HepG2 (cell line): Measurements from ENCODE around the gene COPS6. TPM values are rescaled to one million over a fixed set of nuclear protein-coding genes. Genes with fewer than 3 reads are reported as not detected.
A peak's percentile ranks its signal among the peaks of the same experiment; 100 is the strongest.

Source experiments
- AHR ChIP-seq: IDR thresholded peaks from 2 replicates; pipeline ENCODE4 v1.6.1; 2018; ENCODE audit warnings: missing genetic modification reagents, missing compliant biosample characterization
- CCAR2 ChIP-seq: fragments of 200-400 bp; formaldehyde crosslinking; optimal IDR thresholded peaks from 2 replicates; pipeline ENCODE3; 2018; ENCODE audit warnings: low read depth, mild to moderate bottlenecking, low read length, moderate library complexity
- DR1 ChIP-seq: sonication (generic); formaldehyde crosslinking; IDR thresholded peaks from 2 replicates; pipeline ENCODE4 v1.8.0; 2021; ENCODE audit warnings: mild to moderate bottlenecking, missing genetic modification reagents, inconsistent platforms
- FLYWCH1 ChIP-seq: sonication (generic); formaldehyde crosslinking; IDR thresholded peaks from 2 replicates; pipeline ENCODE4 v1.8.1; 2023; ENCODE audit warnings: mild to moderate bottlenecking, missing genetic modification reagents
- HDAC2 ChIP-seq: sonication (generic); formaldehyde crosslinking; IDR thresholded peaks from 2 replicates; pipeline ENCODE4 v1.4.0; 2020; ENCODE audit warnings: missing genetic modification reagents
- HOXA5 ChIP-seq: sonication (generic); formaldehyde crosslinking; IDR thresholded peaks from 2 replicates; pipeline ENCODE4 v1.4.0; 2020; ENCODE audit warnings: missing genetic modification reagents
- LCORL ChIP-seq, 2 experiments: fragments of 450-650 bp in 1 of 2; sonication (generic) in 1 of 2; formaldehyde crosslinking in 1 of 2; IDR thresholded peaks; 2 replicates each; pipeline versions ENCODE4 v1.5.0 to v1.6.1; 2017 to 2020; ENCODE audit warnings: antibody characterized with exemption in 1 of 2, missing genetic modification reagents in 1 of 2
- NR2C2 ChIP-seq: sonication (generic); formaldehyde crosslinking; IDR thresholded peaks from 2 replicates; pipeline ENCODE4 v1.4.0; 2020; ENCODE audit warnings: missing genetic modification reagents, mild to moderate bottlenecking, moderate library complexity, borderline replicate concordance
- RXRA ChIP-seq: sonication (generic); formaldehyde crosslinking; IDR thresholded peaks from 2 replicates; pipeline ENCODE4 v1.5.1; 2020; ENCODE audit warnings: missing genetic modification reagents
- TEAD3 ChIP-seq: optimal IDR thresholded peaks from 2 replicates; pipeline ENCODE3; 2016; ENCODE audit warnings: borderline replicate concordance
- TGIF2 ChIP-seq: IDR thresholded peaks from 2 replicates; pipeline ENCODE4 v1.6.1; 2016; ENCODE audit warnings: control low read depth, missing compliant biosample characterization
- TRIM24 ChIP-seq: sonication (generic); formaldehyde crosslinking; IDR thresholded peaks from 2 replicates; pipeline ENCODE4 v1.8.0; 2022; ENCODE audit warnings: mild to moderate bottlenecking, missing genetic modification reagents
- ZNF510 ChIP-seq: sonication (generic); formaldehyde crosslinking; IDR thresholded peaks from 2 replicates; pipeline ENCODE4 v1.4.0; 2020; ENCODE audit warnings: low read depth, mild to moderate bottlenecking, missing genetic modification reagents
- ZNF598 ChIP-seq: sonication (generic); formaldehyde crosslinking; IDR thresholded peaks from 2 replicates; pipeline ENCODE4 v1.5.1; 2020; ENCODE audit warnings: mild to moderate bottlenecking, missing genetic modification reagents, borderline replicate concordance
- ZNF768 ChIP-seq: sonication (generic); formaldehyde crosslinking; IDR thresholded peaks from 2 replicates; pipeline ENCODE4 v1.4.0; 2020; ENCODE audit warnings: missing genetic modification reagents
- ZSCAN31 ChIP-seq: sonication (generic); formaldehyde crosslinking; IDR thresholded peaks from 2 replicates; pipeline ENCODE4 v1.5.0; 2020; ENCODE audit warnings: low read depth, mild to moderate bottlenecking, missing genetic modification reagents
- polyA plus RNA-seq, 8 experiments: library from polyadenylated mRNA; depleted of rRNA in 3 of 8; stranded (reverse) in 7 of 8; unstranded in 1 of 8; fragments of >200 nt; fragmentation: Illumina TruSeq in 4 of 8; extraction: Trizol in 4 of 8; gene quantifications; 2 replicates each; pipeline versions ENCODE4 v1.2.1 to v1.2.3, GENCODE V29; 2011 to 2016; ENCODE audit warnings: low read depth in 4 of 8, missing spikeins in 1 of 8, mixed read lengths in 1 of 8; ENCODE audit not compliant: insufficient read depth in 1 of 8
- total RNA-seq, 5 experiments: library from RNA; depleted of rRNA; stranded (reverse); fragments of >200 nt; fragmentation: Illumina TruSeq; extraction: Trizol; gene quantifications; 2 replicates each; pipeline ENCODE4 v1.2.3, GENCODE V29; 2016; ENCODE audit warnings: low read depth in 1 of 5
- TF ChIP-seq, protein P1 (sequence below): IDR thresholded peaks from 2 replicates; pipeline ENCODE4 v1.6.1; 2016; ENCODE audit warnings: mild to moderate bottlenecking, missing biosample characterization, missing genetic modification reagents
- TF ChIP-seq, protein P2 (sequence below): sonication (generic); formaldehyde crosslinking; IDR thresholded peaks from 2 replicates; pipeline ENCODE4 v1.4.0; 2020; ENCODE audit warnings: missing genetic modification reagents, borderline replicate concordance
- TF ChIP-seq, protein P3 (sequence below): sonication (generic); formaldehyde crosslinking; IDR thresholded peaks from 2 replicates; pipeline ENCODE4 v1.4.0; 2020; ENCODE audit warnings: missing genetic modification reagents
- TF ChIP-seq, protein P4 (sequence below): IDR thresholded peaks from 2 replicates; pipeline ENCODE4 v1.6.1; 2016; ENCODE audit warnings: missing biosample characterization, missing genetic modification reagents, low read depth
- TF ChIP-seq, protein P5 (sequence below): sonication (generic); formaldehyde crosslinking; IDR thresholded peaks from 2 replicates; pipeline ENCODE4 v1.4.0; 2020; ENCODE audit warnings: missing genetic modification reagents

The COPS6 gene
- total and polyA plus RNA-seq, 2 of the 13 experiments (the other 11 are each of a cell fraction or from before 2014, with no cell fraction given) = 33.4 to 117 TPM

DNA sequence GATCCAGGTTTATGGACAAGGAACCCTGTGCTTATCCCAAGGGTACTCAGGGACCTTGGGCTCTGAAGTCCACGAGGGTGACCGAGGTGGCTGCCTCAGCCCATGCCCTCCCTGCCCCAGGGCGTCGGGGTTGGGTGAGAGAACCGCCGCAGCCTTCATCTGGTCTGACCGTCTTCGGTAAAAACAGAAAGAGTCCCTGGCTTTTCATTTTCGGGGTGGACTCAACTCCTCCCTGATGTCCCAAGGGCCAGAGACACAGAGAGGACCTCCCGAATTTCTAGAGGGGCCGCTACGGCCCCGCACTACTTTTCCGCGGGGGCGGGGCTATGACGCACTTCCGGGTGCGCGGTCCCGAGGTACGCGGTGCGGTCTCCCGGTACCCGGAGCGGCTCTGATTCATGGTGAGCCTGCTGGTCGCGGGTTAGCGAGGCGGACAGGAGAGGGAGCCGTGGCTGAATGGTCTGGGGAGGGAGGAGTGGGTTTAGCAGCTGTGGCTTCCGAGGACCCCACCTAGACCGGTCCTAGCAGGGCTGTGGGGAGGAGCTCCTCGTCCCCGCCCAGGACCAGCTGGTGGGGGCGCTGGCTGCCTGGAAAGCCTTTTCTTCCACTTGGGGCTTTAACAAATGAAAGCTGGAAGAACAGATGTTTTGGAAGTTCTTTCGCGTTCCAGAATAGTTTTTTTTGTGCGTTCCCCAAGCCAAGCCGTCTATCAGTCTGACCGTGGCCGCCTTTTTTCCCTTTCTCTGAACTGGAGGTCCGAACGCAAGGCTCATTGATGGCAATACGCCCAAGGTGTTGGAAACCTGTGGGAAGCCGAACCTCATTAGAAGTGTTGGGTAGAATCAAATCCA, 39.1 kb upstream of the COPS6 start, which contains the start of gene ZSCAN21 (continued):
- TF ChIP-seq, protein P1, sequence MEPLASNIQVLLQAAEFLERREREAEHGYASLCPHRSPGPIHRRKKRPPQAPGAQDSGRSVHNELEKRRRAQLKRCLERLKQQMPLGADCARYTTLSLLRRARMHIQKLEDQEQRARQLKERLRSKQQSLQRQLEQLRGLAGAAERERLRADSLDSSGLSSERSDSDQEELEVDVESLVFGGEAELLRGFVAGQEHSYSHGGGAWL (CRISPR knock-in tag) = 0 out of 2 replicates have a peak, but pooled peaks have one; percentile 69
- TF ChIP-seq NR2C2 (CRISPR knock-in tag) = peak; percentile 84
- TF ChIP-seq CCAR2 = no peak
- no peak for TF ChIP-seq FLYWCH1 (CRISPR knock-in tag)
- peak; percentile 34; the same call in 1 of the 2 replicates for TF ChIP-seq ZNF768 (CRISPR knock-in tag)
- TF ChIP-seq RXRA (CRISPR knock-in tag) = no peak; the same call in 1 of the 2 replicates
- TF ChIP-seq, protein P2, sequence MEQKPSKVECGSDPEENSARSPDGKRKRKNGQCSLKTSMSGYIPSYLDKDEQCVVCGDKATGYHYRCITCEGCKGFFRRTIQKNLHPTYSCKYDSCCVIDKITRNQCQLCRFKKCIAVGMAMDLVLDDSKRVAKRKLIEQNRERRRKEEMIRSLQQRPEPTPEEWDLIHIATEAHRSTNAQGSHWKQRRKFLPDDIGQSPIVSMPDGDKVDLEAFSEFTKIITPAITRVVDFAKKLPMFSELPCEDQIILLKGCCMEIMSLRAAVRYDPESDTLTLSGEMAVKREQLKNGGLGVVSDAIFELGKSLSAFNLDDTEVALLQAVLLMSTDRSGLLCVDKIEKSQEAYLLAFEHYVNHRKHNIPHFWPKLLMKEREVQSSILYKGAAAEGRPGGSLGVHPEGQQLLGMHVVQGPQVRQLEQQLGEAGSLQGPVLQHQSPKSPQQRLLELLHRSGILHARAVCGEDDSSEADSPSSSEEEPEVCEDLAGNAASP = peak; percentile 50
- peak; percentile 55; the same call in 1 of the 2 replicates for TF ChIP-seq ZSCAN31 (CRISPR knock-in tag)
- TF ChIP-seq, protein P3, sequence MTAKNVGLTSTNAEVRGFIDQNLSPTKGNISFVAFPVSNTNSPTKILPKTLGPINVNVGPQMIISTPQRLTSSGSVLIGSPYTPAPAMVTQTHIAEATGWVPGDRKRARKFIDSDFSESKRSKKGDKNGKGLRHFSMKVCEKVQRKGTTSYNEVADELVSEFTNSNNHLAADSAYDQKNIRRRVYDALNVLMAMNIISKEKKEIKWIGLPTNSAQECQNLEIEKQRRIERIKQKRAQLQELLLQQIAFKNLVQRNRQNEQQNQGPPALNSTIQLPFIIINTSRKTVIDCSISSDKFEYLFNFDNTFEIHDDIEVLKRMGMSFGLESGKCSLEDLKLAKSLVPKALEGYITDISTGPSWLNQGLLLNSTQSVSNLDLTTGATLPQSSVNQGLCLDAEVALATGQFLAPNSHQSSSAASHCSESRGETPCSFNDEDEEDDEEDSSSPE (CRISPR knock-in tag) = peak; percentile 40; the same call in 1 of the 2 replicates
- no peak for TF ChIP-seq AHR (CRISPR knock-in tag)
- TF ChIP-seq ZNF510 (CRISPR knock-in tag) = 0 out of 2 replicates have a peak, but pooled peaks have one; percentile 62
- TF ChIP-seq DR1 = peak; percentile 55; the same call in 1 of the 2 replicates
- TF ChIP-seq, protein P4, sequence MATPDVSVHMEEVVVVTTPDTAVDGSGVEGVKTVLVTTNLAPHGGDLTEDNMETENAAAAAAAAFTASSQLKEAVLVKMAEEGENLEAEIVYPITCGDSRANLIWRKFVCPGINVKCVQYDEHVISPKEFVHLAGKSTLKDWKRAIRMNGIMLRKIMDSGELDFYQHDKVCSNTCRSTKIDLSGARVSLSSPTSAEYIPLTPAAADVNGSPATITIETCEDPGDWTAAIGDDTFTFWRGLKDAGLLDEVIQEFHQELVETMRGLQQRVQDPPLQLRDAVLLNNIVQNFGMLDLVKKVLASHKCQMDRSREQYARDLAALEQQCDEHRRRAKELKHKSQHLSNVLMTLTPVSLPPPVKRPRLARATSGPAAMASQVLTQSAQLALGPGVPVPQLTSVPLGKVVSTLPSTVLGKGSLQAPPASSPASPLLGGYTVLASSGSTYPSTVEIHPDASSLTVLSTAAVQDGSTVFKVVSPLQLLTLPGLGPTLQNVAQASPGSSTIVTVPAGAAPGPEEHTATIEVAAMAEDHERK (CRISPR knock-in tag) = no peak
- TF ChIP-seq HOXA5 = peak; percentile 69; the same call in 1 of the 2 replicates
- TF ChIP-seq TGIF2 = no peak
- TF ChIP-seq HDAC2 = peak; percentile 59; the same call in 1 of the 2 replicates
- no peak for TF ChIP-seq TRIM24 (CRISPR knock-in tag)
- TF ChIP-seq, protein P5, sequence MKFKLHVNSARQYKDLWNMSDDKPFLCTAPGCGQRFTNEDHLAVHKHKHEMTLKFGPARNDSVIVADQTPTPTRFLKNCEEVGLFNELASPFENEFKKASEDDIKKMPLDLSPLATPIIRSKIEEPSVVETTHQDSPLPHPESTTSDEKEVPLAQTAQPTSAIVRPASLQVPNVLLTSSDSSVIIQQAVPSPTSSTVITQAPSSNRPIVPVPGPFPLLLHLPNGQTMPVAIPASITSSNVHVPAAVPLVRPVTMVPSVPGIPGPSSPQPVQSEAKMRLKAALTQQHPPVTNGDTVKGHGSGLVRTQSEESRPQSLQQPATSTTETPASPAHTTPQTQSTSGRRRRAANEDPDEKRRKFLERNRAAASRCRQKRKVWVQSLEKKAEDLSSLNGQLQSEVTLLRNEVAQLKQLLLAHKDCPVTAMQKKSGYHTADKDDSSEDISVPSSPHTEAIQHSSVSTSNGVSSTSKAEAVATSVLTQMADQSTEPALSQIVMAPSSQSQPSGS (CRISPR knock-in tag) = no peak
- no peak for TF ChIP-seq LCORL (IDR thresholded peaks at IDR 0.05)
- peak; percentile 61; the same call in 1 of the 2 replicates for TF ChIP-seq LCORL (CRISPR knock-in tag; IDR thresholded peaks at IDR 0.05)
- peak; percentile 47 for TF ChIP-seq TEAD3 (CRISPR knock-in tag)
- 0 out of 2 replicates have a peak, but pooled peaks have one; percentile 34 for TF ChIP-seq ZNF598
